T1000 (cell line): Measurements from ENCODE around the gene HBA1.
"Not testable (repeated sequence)": the region's sequence is repeated elsewhere in the genome, so short reads cannot be mapped to it uniquely, and the experiment has no call there.

Experiments used
- DNase-seq: peaks from one replicate; lab custom pipeline; 2025; ENCODE audit warnings: mixed read lengths; lab: John Stamatoyannopoulos, UW

The HBA1 gene

DNA sequence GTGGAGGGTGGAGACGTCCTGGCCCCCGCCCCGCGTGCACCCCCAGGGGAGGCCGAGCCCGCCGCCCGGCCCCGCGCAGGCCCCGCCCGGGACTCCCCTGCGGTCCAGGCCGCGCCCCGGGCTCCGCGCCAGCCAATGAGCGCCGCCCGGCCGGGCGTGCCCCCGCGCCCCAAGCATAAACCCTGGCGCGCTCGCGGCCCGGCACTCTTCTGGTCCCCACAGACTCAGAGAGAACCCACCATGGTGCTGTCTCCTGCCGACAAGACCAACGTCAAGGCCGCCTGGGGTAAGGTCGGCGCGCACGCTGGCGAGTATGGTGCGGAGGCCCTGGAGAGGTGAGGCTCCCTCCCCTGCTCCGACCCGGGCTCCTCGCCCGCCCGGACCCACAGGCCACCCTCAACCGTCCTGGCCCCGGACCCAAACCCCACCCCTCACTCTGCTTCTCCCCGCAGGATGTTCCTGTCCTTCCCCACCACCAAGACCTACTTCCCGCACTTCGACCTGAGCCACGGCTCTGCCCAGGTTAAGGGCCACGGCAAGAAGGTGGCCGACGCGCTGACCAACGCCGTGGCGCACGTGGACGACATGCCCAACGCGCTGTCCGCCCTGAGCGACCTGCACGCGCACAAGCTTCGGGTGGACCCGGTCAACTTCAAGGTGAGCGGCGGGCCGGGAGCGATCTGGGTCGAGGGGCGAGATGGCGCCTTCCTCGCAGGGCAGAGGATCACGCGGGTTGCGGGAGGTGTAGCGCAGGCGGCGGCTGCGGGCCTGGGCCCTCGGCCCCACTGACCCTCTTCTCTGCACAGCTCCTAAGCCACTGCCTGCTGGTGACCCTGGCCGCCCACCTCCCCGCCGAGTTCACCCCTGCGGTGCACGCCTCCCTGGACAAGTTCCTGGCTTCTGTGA, at the start of gene HBA1:
HBA1 (plus strand) TSS at position 204 of the 906 bp plus-strand sequence; CDS start at position 241, 37 bp downstream.
- DNase-seq: not testable (repeated sequence)

DNA sequence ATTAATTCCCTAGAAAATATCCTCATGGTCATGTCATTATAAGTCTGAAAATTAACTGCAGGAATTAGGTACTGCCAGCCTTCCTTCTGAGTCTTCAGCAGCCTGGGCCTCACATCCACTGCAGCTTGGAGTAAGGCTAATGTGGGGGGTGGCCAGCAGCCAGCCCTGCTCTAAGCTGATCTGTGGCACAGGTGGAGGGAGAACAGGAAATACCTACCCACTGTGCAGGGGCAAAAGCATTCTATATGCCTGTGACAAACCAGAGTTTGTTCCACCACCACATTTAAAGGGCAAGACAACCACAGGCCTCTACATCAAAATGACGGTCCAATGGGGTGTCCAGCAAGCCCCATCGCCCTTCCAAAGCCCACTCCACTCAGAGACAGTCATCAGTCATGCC, 47.4 kb upstream of the HBA1 start:
- no peak for DNase-seq

DNA sequence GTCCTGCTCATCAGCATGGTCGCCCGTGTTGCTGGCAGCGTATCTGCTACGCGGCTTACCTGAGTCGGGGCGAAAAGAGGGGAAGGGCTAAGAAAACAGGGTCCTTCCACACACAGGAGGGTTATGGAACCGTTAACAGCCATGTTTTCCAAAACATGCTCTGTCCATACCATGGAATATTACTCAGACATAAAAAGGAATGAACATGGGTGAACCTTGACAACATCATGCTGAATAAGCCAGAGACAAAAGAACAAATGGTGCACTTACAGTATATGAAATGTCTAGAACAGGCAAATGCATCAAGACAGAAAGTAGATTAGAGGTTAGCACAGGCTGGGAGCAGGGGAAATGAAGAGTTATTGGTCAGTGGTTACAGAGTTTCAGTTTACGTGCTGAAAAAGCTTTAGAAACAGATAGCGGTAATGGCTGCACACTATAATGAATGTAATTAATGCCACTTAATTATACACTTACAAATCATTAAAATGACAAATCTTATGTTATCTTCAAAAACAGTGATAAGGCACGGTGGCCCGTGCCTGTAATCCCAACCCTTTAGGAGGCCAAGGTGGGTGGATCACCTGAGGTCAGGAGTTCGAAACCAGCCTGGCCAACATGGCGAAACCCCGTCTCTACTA, 45.8 kb upstream of the HBA1 start:
- no peak for DNase-seq

DNA sequence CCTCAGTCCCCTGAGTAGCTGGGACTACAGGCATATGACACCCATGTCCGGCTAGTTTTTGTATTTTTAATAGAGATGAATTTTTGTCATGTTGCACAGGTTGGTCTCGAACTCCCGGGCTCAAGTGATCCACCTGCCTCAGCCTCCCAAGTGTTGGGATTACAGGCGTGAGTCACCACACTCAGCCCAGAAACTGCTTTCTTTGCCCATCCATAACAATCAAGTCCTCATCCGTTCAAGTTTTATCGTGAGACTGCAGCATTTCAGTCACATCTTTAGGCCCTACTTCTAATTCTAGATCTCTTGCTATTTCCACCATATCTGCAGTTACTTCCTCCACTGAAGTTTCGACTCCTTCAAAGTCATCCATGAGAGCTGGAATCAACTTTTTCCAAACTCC, 44.4 kb upstream of the HBA1 start:
- no peak for DNase-seq

DNA sequence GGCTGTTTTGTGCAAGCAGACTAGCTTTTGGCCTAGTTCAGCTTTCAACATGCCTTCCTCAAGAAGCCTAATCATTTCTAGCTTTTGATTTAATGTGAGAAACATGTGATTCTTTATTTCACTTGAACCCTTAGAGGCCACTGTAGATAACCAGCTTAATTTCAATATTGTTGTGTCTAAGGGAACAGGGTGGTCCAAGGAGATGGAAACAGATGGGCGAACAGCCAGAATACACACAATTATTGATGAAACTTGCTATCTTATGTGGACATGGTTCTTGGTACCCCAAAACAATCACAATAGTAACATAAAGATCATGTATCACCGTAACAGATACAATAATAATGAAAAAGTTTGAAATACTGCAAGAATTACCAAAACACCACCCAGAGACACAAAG, 42.8 kb upstream of the HBA1 start:
- no peak for DNase-seq

DNA sequence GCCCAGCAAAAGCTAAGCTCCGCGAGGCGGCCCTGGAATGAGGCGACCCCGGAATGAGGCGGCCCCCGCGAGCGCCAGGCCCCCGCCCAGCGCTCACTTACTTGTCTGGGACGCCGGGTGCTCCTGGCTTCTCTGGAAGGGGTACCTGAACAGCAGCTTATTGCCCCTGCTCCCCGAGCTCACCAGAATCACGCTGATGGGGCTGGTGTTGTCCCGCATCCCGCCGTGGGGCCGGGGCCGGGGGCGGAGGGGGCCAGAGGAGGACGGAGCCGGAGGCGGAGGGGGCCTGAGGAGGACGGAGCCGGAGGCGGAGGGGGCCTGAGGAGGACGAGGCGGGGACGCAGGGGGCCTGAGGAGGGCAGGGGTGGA, 38.4 kb upstream of the HBA1 start:
- no peak for DNase-seq

DNA sequence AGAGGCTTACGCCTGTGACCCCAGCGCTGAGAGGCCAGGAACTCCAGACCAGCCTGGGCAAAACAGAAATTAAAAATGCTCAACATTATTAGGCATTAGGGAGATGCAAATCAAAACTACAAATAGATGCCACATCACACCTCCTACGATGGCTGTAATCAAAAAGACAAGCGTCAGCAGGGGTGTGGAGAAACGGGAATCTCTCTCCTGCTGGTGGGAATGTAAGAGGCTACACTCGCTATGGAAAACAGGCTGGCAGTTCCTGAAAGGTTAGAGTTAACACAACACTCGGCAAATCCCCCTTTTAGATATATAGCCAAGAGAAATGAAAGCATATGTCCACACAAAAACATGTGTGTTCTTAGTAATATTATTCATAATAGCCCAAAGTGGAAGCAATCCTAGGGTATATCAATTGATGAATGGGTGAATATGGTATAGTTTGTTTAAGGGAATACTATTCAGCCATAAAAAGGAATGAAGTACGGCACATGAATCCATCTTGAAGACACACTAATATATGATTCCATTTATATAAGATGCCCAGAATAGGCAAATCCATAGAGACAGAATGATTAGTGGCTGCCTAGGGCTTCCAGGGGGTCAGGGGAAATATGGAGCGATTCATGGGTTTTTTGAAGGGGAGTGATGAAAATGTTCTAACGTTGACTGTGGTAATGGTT, 36.2 kb upstream of the HBA1 start:
- DNase-seq: no peak

DNA sequence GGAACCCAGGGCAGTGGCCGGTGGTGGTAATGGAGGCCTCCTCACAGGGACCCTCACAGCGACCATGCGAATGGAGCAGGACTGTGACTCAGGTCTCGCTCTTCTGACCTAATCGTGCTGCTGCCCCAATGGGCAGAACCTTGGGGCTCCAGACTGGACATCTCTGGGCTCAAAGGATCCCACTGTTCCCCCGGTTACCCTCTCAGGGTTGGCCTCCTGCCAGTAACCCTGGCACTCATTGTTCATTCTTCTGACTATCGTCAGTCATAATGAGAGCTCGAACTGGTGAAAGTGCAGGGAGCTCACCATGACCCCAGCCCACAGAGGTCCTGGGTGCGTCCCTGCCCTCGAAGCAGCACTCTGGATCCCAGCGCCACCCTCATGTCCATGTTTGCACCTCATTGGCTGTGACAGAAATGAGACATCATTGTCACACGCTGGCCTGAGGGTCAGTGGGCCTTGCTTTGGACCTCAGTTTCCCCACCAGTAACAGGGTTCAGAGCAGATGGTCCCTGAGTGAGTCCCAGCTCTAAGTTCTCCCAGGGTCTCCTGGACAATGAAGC, 34.0 kb upstream of the HBA1 start:
- no peak for DNase-seq

DNA sequence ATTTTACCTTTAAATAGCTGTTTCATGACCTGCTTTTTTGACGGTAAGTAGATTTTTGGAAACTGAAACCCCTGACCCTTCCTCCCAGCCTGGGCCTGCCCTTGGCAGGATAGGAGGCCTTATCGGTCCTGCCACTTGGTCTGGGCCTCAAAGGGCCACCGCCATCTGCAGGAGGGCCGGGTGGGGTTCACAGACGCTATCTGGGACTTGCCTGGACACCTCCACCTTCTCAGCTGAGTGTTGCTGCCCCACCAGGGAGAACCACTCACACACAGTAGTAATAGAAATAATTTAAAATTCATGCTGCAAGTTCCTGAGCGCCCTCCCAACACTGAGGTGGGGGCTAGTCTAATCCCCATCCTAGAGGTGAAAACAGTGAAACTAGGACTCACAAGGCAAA, 33.4 kb upstream of the HBA1 start:
- no peak for DNase-seq

DNA sequence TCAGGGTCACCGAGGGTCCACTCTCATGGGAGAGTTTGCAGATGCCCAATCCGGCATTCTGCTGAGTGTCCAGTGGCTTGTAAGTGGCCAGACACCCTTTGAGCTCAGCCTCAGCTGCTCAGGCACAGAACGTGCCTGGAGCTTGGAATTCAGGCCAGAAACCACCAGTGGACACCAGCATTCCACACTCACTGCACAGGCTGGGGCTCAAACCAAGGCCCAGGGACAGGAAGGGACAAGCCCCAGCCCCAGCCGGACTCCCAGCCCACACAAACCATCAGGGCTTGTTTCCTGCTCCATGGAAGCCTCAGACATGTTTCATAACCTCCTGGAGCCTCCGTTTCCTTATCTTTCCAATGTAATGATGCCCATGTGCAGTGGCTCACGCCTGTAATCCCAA, 33.0 kb upstream of the HBA1 start:
- DNase-seq: no peak

DNA sequence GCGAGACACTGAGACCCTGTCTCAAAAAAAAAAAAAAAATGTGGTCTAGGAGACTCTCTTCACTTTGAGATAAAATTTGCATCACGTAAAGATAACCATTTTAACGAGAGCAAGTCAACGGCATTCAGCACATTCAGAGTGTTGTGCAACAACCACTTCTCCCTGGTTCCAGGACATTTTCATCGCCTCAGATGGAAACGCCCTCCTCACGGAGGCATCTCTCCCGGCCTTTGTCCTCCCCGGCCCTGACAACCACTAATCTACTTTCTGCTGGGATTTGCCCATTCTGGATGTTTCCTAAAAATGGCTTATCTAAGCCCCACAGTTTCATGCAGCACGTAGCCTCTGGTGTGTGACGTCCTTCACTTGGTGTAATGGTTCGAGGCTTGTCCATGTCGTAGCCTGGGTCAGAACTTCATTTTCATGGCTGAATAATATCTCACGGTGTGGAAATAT, 31.7 kb upstream of the HBA1 start:
- no peak for DNase-seq

DNA sequence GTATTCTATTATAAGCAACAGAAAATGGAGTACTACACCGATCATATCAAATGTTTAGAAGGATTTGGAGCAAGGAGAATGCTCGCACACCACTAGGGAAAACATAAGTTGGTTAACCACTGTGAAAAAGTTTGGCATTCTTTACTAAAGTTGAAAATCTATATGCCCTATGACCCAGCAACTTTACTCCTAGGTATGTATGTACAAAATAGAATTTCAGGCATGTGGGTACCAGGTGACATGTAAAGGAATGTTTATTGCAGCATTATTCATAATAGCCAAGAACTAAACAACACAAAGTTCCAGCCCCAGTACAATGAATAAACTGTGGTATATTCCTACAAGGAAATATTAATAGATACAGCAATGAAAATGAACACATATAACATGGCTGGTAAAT, 29.8 kb upstream of the HBA1 start:
- no peak for DNase-seq

DNA sequence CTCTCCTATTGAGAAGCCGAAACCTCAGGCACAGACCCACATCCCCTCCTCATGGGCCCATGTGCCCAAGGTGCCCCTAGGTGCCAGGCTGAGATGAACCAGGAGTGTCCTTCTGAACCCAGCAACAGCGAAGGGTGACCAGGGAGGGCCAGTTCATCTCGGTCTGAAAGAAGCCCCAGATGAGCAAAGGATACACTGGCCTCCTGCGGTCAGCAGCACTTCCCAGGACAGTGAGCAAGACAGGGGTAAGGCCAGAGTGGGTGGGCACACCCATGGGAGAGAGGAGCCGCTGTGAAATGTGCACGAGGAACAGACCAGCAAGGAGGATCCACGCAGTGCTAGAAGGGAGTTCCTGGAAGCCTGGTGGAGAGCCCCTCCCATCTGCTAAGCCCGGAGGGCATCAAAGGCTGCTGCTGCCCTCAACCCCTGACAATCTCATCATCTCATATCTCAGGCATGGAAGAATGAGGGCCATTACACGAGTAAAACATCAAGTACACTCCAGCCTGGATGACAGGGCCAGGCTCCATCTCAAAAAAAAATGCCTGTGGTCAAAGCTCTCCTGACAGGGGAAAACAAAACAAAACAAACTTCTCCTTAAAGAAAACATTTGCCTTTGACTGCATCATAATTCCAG, 27.3 kb upstream of the HBA1 start:
- peak; percentile 40 for DNase-seq

DNA sequence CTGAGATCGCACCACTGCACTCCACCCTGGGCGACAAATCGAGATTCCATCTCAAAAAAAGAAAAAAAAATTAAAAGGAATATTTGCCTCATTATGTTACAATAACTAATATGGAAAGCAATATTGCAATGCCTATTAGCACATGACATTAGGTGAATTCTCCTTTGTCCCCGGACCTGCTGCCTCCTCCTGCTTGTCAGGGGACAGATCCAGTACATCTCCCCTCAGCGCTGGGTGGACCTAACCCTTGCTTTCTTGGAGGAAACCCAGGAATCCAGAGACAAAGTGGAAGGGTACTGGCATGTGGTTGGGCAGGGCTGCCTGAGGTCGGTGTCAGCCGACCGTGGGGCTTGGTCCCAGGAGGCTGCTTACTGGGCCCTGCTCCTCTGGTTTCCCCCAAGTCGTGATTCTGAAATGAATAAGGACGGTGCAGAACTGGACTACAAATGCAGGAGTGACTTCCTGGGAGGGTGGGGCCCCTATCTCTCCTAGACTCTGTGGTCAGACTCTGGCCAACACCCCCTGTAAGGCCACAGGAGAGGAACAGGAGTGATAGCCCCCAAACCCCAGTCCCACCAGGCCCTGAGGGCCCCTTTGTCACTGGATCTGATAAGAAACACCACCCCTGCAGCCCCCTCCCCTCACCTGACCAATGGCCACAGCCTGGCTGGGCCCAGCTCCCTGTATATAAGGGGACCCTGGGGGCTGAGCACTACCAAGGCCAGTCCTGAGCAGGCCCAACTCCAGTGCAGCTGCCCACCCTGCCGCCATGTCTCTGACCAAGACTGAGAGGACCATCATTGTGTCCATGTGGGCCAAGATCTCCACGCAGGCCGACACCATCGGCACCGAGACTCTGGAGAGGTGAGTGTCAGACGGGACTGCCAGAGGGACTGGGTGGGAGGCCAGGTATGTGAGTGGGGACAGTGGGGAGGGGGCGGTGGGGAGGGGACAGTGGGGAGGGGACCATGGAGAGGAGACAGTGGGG, 24.0 kb upstream of the HBA1 start, which contains the start of gene HBZ:
HBZ (plus strand) TSS at position 504 of the 988 bp plus-strand sequence; CDS start at position 770, 266 bp downstream.
- no peak for DNase-seq

DNA sequence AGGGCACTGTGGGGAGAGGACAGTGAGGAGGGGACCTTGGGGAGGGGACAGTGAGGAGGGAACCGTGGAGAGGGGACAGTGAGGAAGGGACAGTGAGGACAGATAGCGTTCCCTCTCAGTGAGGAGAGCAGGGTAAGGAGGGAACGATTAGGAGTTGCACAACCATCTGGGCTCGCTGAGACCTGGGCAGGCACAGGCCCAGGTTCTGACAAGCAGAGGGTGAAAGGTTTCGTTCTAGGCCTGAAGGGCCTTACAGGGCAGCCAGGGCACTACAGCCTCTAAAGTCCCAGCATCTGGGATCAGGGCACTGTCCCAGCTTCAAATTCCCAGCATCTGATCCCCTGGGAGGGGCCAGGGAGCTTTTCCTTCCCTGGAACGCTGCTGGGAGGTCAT, 23.4 kb upstream of the HBA1 start:
- not testable (repeated sequence) for DNase-seq

DNA sequence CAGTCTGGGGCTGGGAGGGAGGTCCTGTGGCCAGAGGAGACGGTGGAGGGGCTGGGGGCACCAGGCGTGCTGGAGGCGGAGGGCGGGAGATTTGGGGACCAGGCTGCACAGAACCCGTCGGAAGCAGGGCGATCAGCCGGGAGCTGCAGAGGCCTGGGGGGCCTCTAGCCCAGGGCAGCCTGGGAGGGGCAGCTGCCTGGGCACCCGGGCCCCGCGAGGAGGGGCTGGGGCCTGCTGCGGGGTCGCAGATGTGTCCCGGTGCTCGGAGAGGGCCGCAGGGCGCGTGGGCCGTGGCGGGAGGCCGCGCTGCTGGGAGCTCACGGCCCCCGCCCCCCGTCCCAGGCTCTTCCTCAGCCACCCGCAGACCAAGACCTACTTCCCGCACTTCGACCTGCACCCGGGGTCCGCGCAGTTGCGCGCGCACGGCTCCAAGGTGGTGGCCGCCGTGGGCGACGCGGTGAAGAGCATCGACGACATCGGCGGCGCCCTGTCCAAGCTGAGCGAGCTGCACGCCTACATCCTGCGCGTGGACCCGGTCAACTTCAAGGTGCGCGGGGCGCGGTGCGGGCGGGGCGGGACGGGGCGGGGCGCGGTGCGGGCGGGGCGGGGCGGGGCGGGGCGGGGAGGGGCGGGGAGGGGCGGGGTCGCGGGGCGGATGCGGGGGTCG, 22.8 kb upstream of the HBA1 start:
- not testable (repeated sequence) for DNase-seq

DNA sequence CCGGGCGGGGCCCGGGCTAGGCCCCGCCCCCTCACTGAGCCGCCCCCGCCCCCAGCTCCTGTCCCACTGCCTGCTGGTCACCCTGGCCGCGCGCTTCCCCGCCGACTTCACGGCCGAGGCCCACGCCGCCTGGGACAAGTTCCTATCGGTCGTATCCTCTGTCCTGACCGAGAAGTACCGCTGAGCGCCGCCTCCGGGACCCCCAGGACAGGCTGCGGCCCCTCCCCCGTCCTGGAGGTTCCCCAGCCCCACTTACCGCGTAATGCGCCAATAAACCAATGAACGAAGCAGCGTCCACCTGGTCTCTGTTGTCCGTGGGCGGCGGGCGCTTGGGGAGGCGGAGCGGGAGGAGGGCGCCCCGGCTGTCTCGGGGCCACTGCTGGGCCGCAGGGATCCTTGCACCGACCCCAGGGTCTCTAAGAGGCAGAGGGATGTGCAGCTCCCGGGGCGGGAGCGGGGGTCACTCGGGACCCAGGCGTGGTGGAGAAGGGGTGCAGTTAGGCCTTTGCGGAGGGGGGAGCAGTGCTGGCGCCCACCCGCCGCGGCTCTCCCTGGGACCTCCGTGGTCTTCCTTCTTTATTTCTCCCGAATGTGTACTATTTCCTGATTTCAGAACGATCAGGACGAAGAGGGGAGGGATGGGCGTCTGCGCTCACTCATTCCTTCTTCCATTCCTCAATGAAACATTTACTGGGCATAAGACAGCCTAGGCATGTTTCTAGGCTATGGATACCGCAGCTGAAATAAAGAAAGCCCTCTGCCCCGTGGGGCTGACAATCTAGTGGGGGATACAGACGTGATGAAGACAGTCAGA, 22.1 kb upstream of the HBA1 start:
- DNase-seq: no peak

DNA sequence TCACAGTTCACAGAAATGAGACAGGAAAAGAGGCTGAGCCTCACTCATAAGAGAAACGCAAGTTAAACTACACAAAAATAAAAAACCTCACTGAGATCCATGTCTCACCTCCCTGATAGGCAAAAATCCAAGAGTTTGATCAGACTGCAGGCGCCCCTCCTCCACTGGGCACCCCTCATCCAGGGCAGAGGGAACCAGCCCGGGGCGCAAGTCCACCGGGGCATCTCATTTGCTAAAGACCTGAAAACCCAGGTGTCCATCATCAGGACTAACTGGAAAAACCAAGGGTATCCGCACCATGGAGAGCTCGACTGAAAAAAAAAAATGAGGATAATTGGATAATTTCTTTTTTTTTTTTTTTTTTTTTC, 21.5 kb upstream of the HBA1 start:
- DNase-seq: no peak

DNA sequence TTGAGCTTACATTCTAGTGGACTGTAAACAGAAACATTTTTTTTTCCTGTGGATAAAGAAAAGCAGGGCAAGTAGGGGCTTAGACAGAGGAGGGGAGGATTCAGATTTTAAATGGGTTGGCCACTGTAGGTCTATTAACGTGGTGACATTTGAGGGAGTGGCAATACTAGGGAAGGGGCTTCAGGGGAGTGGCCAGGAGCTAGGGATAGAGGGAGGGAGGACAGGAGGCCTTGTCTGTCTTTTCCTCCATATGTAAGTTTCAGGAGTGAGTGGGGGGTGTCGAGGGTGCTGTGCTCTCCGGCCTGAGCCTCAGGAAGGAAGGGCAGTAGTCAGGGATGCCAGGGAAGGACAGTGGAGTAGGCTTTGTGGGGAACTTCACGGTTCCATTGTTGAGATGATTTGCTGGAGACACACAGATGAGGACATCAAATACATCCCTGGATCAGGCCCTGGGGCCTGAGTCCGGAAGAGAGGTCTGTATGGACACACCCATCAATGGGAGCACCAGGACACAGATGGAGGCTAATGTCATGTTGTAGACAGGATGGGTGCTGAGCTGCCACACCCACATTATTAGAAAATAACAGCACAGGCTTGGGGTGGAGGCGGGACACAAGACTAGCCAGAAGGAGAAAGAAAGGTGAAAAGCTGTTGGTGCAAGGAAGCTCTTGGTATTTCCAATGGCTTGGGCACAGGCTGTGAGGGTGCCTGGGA, 17.2 kb upstream of the HBA1 start:
- DNase-seq: no peak
